K562 (cell line): ENCODE data around the gene CENPB.

Experiments used
- CEBPB ChIP-seq: fragments of 450-650 bp; IDR thresholded peaks from 2 replicates; pipeline ENCODE4 v1.6.1; 2016; ENCODE audit warnings: missing genetic modification characterization, missing compliant biosample characterization
- EZH2 ChIP-seq: IDR thresholded peaks from 2 replicates; pipeline ENCODE4 v1.6.1; 2012; ENCODE audit warnings: low read depth, mild to moderate bottlenecking, inconsistent platforms, low read length, borderline replicate concordance
- KDM5B ChIP-seq: fragments of 200-600 bp; sonication (generic); IDR thresholded peaks from 2 replicates; pipeline ENCODE4 v1.6.1; 2012; ENCODE audit warnings: low read depth, mild to moderate bottlenecking, moderate library complexity, low read length, control low read depth, inconsistent platforms; ENCODE audit not compliant: insufficient replicate concordance
- PTTG1 ChIP-seq: fragments of 450-650 bp; IDR thresholded peaks from 2 replicates; pipeline ENCODE4 v1.6.1; 2016; ENCODE audit warnings: low read depth, mild to moderate bottlenecking, missing genetic modification characterization, missing compliant biosample characterization
- TBL1XR1 ChIP-seq, 2 experiments: IDR thresholded peaks; 2 replicates each; pipeline ENCODE4 v1.6.1; 2012; ENCODE audit warnings: improper control_type of control experiment in 2 of 2, low read length in 2 of 2, mild to moderate bottlenecking in 1 of 2
- ZNF224 ChIP-seq: sonication (generic); formaldehyde crosslinking; IDR thresholded peaks from 2 replicates; pipeline ENCODE4 v1.8.0; 2022; ENCODE audit warnings: mild to moderate bottlenecking, missing genetic modification reagents
- TF ChIP-seq, protein P1 (sequence below), 2 experiments: fragments of 450-650 bp in 1 of 2; sonication (generic) in 1 of 2; formaldehyde crosslinking in 1 of 2; IDR thresholded peaks; 2 replicates each; pipeline versions ENCODE4 v1.7.1 to v1.9.0; 2016 to 2022; ENCODE audit warnings: inconsistent platforms in 1 of 2, mild to moderate bottlenecking in 1 of 2, missing genetic modification reagents in 1 of 2
- TF ChIP-seq, protein P2 (sequence below), 3 experiments: IDR thresholded peaks in 2 of 3; conservative IDR thresholded peaks in 1 of 3; 2 replicates each; pipeline ENCODE4 v1.5.1; 2011 to 2012; ENCODE audit warnings: low read length in 3 of 3, mild to moderate bottlenecking in 3 of 3, control low read depth in 2 of 3, improper control_type of control experiment in 1 of 3, inconsistent platforms in 1 of 3, low read depth in 1 of 3, mixed read lengths in 1 of 3, moderate library complexity in 1 of 3; ENCODE audit not compliant: insufficient read depth in 2 of 3

DNA sequence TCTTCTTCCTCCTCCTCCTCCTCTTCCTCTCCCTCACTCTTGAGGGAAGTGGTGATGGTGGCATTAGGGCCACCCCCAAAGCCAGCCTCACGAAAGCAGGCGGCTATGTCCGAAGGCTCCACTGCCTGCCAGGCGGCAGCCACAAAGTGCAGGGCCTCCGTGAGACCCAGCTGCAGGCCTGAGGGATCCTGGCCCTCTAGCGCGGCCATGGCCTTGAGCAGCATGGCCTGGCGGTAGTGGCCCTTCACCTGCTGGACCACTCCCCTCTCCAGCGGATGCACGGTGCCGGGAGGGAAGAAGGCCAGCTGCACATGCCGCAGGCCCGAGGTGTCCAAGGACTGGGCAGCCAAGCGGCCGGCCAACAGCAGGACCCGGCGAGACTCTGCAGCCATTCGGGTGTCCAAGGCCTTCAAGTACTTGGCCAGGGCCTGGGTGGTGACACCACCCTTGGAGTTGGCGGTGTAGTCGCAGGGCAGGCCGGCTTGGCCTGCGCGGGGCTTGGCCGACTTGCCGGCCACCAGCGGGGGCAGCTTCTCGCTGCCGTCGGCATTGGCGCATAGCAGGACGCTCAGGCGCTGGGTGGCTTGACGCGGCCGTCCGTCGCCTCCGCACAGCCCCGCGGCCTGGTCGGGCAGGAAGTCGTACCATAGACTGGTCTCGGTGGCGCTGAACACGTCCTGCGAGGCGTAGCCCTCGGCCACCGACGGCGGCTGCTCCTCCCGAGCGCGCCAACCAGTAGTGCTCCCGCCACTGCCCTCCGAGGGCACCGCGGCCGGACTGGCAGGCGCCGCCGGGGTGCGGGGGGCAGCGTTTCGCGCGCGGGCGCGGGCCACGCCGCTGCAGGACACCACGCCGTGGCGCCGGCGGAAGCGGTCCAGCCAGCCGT lies 1.1 kb downstream of the CENPB start:
- no peak for TF ChIP-seq EZH2
- no peak for TF ChIP-seq KDM5B
- no peak for TF ChIP-seq PTTG1 (tag)
- TF ChIP-seq, protein P1, sequence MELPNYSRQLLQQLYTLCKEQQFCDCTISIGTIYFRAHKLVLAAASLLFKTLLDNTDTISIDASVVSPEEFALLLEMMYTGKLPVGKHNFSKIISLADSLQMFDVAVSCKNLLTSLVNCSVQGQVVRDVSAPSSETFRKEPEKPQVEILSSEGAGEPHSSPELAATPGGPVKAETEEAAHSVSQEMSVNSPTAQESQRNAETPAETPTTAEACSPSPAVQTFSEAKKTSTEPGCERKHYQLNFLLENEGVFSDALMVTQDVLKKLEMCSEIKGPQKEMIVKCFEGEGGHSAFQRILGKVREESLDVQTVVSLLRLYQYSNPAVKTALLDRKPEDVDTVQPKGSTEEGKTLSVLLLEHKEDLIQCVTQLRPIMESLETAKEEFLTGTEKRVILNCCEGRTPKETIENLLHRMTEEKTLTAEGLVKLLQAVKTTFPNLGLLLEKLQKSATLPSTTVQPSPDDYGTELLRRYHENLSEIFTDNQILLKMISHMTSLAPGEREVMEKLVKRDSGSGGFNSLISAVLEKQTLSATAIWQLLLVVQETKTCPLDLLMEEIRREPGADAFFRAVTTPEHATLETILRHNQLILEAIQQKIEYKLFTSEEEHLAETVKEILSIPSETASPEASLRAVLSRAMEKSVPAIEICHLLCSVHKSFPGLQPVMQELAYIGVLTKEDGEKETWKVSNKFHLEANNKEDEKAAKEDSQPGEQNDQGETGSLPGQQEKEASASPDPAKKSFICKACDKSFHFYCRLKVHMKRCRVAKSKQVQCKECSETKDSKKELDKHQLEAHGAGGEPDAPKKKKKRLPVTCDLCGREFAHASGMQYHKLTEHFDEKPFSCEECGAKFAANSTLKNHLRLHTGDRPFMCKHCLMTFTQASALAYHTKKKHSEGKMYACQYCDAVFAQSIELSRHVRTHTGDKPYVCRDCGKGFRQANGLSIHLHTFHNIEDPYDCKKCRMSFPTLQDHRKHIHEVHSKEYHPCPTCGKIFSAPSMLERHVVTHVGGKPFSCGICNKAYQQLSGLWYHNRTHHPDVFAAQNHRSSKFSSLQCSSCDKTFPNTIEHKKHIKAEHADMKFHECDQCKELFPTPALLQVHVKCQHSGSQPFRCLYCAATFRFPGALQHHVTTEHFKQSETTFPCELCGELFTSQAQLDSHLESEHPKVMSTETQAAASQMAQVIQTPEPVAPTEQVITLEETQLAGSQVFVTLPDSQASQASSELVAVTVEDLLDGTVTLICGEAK (IDR thresholded peaks at IDR 0.05): no peak
- TF ChIP-seq, protein P1 (CRISPR knock-in tag; IDR thresholded peaks at IDR 0.05): no peak
- no peak for TF ChIP-seq TBL1XR1 (IDR thresholded peaks at IDR 0.05; ENCODE audit: low read length in 2 of 2)
- TF ChIP-seq, protein P2, sequence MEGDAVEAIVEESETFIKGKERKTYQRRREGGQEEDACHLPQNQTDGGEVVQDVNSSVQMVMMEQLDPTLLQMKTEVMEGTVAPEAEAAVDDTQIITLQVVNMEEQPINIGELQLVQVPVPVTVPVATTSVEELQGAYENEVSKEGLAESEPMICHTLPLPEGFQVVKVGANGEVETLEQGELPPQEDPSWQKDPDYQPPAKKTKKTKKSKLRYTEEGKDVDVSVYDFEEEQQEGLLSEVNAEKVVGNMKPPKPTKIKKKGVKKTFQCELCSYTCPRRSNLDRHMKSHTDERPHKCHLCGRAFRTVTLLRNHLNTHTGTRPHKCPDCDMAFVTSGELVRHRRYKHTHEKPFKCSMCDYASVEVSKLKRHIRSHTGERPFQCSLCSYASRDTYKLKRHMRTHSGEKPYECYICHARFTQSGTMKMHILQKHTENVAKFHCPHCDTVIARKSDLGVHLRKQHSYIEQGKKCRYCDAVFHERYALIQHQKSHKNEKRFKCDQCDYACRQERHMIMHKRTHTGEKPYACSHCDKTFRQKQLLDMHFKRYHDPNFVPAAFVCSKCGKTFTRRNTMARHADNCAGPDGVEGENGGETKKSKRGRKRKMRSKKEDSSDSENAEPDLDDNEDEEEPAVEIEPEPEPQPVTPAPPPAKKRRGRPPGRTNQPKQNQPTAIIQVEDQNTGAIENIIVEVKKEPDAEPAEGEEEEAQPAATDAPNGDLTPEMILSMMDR (IDR thresholded peaks at IDR 0.05 in 2 of 3, conservative IDR thresholded peaks at IDR 0.05 in 1 of 3; ENCODE audit: insufficient read depth in 2 of 3, low read depth in 1 of 3, low read length in 3 of 3): no peak
- no peak for TF ChIP-seq ZNF224 (CRISPR knock-in tag)
- TF ChIP-seq CEBPB: no peak
